Tracheal epithelial cell (primary cell): ENCODE results near the gene IGFBPL1. TPM values are rescaled to one million over a fixed set of nuclear protein-coding genes. Genes with fewer than 3 reads are reported as not detected.

ENCODE experiments used
- total RNA-seq: library from RNA; depleted of rRNA; stranded (reverse); fragments of >200 nt; gene quantifications from 2 replicates; pipeline ENCODE4 v1.2.1, GENCODE V29; 2014

IGFBPL1 gene
- total RNA-seq: under 0.01 TPM in 1 of 2 replicates, not detected in the other

DNA sequence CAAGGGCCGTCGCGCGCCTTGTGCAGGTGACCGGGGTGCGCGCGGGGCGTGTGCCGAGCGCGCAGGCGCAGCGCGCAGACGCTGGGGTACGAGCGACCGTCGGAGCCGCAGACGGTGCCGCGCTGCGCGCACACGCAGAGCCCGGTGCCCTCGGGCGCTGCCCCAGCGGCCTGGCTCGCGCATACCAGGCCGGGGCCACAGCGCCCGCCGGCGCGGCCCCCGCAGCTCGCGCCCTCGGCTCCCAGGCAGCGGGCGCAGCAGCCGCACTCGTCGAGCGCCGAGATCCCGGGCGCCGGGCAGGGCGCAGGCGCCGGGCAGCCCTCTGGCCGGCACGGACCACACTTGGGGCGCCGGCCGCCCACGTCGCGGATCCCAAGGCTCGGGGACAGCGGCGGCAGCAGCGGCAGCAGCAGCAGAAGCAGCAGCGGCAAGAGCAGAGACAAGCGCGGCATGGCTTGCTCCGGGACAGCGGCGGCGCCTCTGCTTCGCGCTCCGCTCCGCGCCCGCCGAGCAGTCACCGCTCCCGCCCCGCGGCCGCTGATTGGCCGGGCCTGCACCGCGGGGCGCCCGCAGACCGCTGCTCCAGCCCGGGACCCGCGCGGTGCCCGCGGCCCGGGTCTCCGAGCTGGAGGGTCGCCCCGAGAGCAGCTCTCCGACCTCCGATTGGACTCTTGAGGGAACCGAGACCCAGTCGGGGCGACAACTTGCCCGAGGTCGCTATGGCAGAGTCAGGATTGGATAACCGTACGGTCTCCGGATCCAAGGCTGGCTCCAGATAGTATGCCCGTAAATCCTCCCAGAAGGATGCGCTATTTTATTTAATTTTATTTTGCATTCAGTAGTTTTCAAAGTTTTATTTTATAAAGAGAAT is at the start of gene IGFBPL1:
Gene IGFBPL1, minus strand, starts transcription at position 482 of the 871 bp plus-strand sequence. Its CDS starts 30 bp downstream, at position 452.

DNA sequence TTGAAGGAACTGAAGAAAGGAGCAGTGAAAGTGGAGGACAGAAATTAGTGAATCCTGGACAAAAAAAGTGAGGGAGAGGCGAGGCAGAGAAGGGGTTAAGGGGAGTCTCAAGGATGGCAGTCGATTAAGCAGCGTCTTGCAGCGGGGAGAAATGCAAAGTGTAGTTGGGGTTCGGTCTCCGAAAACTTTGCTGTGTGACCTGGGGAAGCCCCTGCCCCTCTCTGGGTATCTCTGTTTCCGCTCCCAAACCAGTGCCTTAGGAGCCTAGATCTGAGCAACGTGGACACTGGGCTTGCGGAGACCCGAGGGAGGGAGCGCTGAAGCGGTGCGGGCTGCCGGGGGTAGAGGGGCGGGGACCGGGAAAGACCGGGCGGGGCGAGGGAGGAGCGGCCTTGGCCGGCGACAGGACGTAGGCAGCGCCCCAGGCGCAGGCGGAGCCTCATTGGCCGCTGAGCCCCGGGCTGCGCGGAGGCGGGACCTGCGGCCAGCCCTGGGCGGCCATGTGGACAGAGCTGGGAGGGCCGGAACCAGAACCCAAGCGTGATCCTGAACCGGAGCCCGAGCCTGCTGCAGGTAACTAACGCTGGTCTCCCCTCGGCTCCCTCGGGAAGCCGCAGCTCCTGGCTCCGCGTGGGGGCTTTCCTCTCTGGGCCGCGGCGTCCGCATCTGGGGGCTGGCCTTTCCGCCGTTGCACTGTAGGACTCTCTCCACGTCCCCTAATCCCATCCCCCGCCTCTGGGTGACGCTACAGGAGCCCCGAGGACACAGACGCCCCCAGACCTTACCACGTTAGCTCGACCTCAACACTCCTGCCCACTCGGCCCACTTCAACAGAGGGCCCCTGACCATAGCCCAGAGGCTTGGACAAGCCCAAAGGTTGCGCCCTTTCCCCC is 31.8 kb downstream of the IGFBPL1 start, which contains the start of gene ALDH1B1:
Gene ALDH1B1, plus strand, starts transcription at position 468 of the 893 bp plus-strand sequence. CDS start 3,047 bp downstream, outside the sequence.

Other genes with a start within 250 kb of the IGFBPL1 start
- gene ALDH1B1, start 31.8 kb downstream of the IGFBPL1 start, total RNA-seq: 14.7 and 47.2 TPM in 2 replicates
- gene ANKRD18A, start 196.1 kb upstream of the IGFBPL1 start, total RNA-seq: 0.48 and 0.64 TPM in 2 replicates